ENCODE results near the gene SWAP70.
"Not testable (repeated sequence)": the region's sequence is repeated elsewhere in the genome, so short reads cannot be mapped to it uniquely, and the experiment has no call there.

The SWAP70 gene

GRCh38 chr11:9693801-9694553, 30.1 kb downstream of the SWAP70 start:
- DNase-seq: no peak

GRCh38 chr11:9695228-9695627, 31.4 kb downstream of the SWAP70 start:
- DNase-seq: not testable (repeated sequence)

- DNase-seq: no peak
These were observed 33.9 kb downstream of the SWAP70 start for GRCh38 chr11:9697766-9698165.

- no peak for DNase-seq
These were observed 36.4 kb downstream of the SWAP70 start for GRCh38 chr11:9700105-9700801.

GRCh38 chr11:9701799-9702198, 37.9 kb downstream of the SWAP70 start:
- DNase-seq: no peak

- DNase-seq: no peak
These were observed 39.4 kb downstream of the SWAP70 start for GRCh38 chr11:9703280-9703679.

- DNase-seq: no peak
These were observed 40.2 kb downstream of the SWAP70 start for GRCh38 chr11:9704037-9704436.

GRCh38 chr11:9704620-9705019, 40.7 kb downstream of the SWAP70 start:
- DNase-seq: no peak

- DNase-seq: not testable (repeated sequence)
These were observed 41.5 kb downstream of the SWAP70 start for GRCh38 chr11:9705361-9705760.

GRCh38 chr11:9708544-9708943, 44.7 kb downstream of the SWAP70 start:
- no peak for DNase-seq

- no peak for DNase-seq
These were observed 46.3 kb downstream of the SWAP70 start for GRCh38 chr11:9710223-9710622.

GRCh38 chr11:9710852-9711251, 47.0 kb downstream of the SWAP70 start:
- DNase-seq: no peak

- no peak for DNase-seq
These were observed 47.8 kb downstream of the SWAP70 start for GRCh38 chr11:9711454-9712307.

- no peak for DNase-seq
These were observed 50.5 kb downstream of the SWAP70 start for GRCh38 chr11:9714272-9714940.

- DNase-seq: peak; percentile 84
These were observed 52.6 kb downstream of the SWAP70 start for GRCh38 chr11:9716275-9717039.

- DNase-seq: no peak
These were observed 53.1 kb downstream of the SWAP70 start for GRCh38 chr11:9717040-9717357.

- no peak for DNase-seq
These were observed 53.8 kb downstream of the SWAP70 start for GRCh38 chr11:9717719-9718118.

- no peak for DNase-seq
These were observed 54.3 kb downstream of the SWAP70 start for GRCh38 chr11:9718147-9718546.

GRCh38 chr11:9719566-9720289, 55.9 kb downstream of the SWAP70 start:
- peak; percentile 81 for DNase-seq

GRCh38 chr11:9720290-9720630, 56.4 kb downstream of the SWAP70 start:
- DNase-seq: no peak

- DNase-seq: no peak
These were observed 58.1 kb downstream of the SWAP70 start for GRCh38 chr11:9722023-9722422.

- no peak for DNase-seq
These were observed 59.0 kb downstream of the SWAP70 start for GRCh38 chr11:9722893-9723292.

All from KG1 (cell line).